HG02884 (cell line): ENCODE measurements around the gene ANO6.
A peak's percentile ranks its signal among the peaks of the same experiment; 100 is the strongest.
"Not testable (repeated sequence)": the region's sequence is repeated elsewhere in the genome, so short reads cannot be mapped to it uniquely, and the experiment has no call there.

ENCODE experiments used
- ATAC-seq: cut with Tn5 transposase; IDR thresholded peaks from one replicate; pipeline ENCODE4 v1.9.1; 2021; ENCODE audit warnings: mild to moderate bottlenecking, moderate library complexity; ENCODE audit not compliant: unreplicated experiment

Gene ANO6

DNA sequence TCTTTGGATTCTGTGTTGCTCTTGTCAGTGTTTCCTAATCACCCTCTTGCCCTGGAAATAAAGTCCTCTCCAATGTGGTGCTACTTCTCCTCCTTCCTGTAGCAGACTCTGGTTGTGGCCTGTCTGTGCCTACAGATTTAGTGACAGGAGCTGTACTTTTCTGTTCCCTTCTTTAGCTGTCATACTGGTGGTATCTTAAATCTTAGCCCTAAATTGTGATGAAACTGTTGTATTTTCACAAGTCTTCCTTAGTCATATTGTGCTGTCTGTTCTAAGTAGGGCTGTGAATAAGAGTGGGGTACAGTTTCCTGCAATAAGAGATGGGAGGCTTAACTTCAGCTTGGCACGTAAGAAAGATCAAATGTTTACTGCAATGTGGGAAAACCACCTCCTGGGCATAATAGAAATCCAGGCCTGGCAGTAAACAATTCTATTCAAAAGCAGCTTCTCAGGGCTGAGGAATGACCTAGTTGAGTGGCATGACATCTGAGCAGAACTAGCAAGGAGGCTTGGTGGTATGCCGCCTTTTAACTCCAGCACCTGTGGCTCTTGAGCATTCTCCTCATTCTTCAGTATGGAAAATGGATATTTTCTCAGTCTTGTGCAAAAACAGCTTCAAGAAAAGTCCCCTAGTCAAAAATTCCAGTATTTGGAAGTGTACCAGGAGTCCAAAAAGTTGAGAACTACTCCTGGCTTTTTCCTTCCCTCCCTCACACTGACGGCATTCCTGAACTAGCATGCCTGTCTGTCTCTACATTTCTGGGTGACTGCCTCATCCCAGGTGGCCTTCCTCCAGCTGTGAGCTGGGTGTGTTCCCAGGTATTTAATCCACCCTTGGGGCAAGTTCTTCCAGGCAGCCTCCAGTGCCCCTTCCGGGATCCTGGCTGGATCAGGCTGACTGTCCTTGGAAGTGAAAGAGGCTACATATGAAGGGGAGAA, 19.5 kb downstream of the ANO6 start:
- peak; percentile 40 for ATAC-seq

DNA sequence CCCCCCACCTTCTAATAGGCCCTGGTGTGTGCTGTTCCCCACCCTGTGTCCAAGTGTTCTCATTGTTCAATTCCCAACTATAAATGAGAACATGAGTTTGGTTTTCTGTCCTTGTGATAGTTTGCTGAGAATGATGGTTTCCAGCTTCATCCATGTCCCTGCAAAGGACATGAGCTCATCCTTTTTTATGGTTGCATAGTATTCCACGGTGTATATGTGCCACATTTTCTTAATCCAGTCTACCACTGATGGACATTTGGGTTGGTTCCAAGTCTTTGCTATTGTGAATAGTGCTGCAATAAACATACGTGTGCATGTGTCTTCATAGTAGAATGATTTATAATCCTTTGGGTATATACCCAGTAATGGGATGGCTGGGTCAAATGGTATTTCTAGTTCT, 20.5 kb downstream of the ANO6 start:
- not testable (repeated sequence) for ATAC-seq

DNA sequence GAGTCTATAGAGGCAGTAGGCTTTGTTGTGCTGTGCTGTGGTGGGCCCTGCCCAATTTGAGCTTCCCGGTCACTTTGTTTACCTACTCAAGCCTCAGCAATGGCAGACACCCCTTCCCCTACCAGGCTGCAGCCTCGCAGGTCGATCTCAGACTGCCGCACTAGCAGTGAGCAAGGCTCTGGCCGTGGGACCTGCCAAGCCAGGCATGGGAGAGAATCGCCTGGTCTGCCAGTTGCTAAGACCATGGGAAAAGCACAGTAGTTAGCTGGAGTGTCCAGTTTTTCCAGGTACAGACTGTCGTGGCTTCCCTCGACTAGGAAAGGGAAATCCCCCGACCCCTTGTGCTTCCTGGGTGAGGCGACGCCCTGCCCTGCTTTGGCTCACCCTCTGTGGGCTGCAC, 26.3 kb downstream of the ANO6 start:
- ATAC-seq, result no peak

DNA sequence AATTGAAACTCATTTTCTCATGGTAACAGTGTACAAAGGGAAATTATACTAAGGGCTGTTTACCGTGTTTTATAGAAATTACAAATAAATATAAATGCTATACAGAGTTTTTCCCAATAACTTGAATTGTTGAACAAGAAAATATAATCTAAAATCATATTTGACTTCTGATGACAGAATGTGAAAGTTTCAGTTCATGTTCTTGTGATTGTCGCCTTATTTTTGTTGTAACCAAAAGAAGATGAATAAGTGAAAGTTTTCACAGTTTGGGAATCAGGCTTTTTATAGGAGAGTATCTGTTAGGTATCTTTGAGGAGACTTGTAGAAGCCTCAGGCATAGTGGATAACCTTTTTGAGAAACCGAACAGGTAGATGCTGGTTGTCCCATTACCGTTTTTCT, 28.1 kb downstream of the ANO6 start:
- ATAC-seq, result no peak

DNA sequence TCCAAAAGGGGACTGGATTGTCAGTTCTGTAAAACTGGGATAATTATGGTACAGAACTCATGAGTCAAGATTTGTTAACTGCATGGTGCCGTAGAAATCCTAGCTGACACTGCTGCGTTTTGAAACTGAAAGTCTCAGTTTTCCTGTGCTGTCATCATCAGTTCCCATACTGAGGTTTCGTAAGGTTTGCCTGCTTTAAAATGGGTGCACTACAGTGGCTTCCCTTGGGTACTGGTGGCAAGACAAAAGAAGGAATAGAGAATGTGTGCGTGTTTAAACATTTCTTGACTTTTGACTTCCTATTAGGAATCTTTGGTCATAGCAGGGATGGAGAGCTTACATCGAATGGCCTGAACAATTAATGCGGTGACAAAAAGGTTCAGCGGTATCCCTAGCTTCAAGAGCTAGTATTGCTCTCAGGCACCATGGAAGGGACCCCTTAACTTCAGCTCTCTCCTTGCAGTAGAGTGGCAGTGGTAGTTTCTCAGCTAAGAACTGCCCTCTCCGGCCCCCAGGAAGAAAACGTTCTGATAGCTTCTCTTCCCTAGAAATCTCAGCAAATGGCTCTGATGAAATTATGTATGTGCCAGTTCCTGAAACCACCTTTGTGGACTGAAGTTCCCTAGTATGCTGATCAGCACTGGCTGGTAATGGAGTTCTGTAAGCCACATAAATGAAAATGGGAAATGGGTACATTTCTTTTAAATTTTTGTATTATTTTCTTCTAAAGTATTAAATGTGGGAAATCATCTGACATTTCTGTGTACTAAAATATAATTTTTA, 28.9 kb downstream of the ANO6 start:
- peak; percentile 86 for ATAC-seq

DNA sequence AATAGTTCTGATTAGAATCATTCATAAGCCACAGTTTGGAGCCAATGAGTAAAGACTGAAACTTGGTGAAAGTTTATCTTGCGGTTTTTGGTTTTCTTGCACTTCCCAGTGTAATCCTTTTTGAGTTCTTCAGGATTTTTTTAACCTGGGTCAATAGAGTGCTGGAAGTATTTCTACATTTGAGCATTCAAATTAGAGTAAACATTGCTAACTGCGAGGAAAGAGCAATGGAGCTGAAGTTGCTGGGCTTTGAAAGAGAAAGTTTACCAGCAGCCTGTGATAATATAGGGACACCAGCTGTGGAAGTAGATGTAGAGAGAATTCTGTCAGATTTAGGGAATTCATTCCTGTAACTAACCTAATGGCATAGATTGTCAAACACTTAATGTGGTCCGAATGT, 30.3 kb downstream of the ANO6 start:
- ATAC-seq, result no peak

DNA sequence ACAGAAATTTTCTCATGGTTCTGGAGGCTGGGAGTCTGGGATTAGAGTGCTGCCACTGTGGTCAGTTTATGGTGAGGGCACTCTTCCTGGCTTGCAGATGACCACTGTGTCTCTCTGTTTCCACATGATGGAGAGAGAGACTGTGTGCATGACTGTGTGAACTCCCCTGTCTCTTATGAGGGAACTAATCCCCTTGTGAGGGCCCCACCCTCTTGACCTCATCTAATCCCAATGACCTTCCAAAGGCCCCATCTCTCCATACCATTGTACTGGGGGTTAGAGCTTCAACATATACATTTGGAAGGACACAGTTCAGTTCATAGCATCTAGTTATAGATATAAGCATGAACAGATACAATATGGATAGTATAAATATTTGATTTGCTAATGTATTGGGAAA, 31.7 kb downstream of the ANO6 start:
- ATAC-seq, result no peak

DNA sequence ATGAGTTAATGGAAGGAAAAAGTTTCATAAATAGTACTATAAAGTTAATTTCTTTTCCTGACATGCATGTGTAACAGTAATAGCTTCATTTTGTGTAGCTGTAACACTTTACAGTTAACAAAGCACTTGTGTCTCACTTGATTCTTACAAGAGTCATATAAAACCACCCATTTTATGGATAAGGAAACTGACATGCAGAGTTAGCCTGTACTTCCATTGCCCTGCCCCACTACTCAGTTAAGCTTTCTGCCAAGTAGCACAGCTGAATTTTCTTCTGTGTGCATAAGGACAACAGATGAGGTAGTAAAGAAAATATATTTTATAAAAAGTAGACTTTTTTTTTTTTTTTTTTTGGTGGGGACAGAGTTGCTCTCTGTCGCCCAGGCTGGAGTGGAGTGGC, 32.2 kb downstream of the ANO6 start:
- ATAC-seq, result no peak

DNA sequence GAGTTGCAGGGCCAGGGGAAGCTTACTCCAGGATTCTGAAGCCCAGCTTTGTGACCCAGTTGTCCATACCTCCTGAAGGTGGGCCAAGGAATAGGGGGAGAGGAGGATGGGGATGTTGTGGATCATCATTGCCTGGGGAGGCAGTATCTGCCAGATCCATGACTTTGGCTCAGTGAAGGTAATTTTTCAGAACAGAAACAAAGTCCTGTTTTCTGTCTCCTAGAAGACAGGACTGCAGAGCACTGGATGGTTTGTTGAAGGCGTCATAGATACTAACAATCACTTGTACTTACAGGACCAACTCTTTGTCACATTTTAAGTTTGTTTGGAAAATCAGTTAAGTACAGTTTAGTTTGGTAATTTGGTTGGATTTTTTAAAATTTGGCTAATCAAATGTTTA, 38.4 kb downstream of the ANO6 start:
- no peak for ATAC-seq

DNA sequence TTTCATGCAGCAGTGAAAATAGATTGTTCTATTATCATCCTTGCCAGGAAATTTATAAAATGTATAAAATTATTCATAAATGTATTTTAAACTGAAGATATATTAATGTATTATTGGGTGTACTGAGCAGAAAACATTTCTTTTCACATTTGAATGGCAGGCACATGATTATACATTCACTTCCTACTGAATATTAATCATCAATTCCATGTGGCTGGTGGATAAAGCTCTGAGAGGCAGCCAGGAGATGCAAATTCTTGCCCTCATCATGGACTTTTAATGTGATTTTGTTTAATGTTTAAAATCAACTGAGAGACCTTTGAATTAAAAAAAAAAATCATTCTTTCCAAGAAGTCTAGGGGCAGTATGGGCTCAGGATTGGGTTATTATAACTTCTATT, 40.8 kb downstream of the ANO6 start:
- ATAC-seq, result no peak

DNA sequence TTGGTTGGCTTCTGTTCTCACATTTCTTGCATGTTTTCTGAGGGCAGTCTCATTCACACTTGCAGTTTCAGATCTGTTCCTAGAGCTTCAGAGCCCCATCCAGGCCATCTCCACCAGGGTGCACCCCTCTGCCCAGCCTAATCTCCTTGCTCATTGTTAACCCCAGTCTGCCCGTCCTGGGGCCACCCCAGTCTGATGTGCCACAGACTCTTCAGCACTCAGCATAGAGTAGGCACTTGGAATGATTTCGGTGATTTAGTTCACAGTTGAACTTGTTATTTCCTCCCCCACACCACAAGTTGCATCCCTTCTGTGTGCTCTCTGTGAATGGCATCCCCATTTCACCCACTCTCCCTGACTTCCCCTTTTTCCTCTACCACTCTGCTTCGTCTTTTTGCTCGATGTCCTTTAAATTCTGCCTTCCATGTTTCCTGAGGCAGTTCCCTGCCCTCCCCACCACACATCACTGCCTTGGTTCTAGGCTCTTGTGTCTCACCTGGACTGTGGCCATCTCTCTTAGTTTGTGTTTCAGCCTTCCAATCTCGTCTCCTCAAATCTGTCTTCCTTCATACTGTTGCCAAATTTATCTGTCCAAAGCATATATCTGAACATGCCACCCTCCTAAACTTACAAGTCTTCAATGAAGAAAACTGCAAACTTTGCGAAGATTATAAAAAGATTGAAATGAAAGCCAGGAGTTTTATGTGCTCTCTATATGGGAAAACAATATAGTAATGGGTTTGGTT, 41.5 kb downstream of the ANO6 start:
- peak; percentile 77 for ATAC-seq

DNA sequence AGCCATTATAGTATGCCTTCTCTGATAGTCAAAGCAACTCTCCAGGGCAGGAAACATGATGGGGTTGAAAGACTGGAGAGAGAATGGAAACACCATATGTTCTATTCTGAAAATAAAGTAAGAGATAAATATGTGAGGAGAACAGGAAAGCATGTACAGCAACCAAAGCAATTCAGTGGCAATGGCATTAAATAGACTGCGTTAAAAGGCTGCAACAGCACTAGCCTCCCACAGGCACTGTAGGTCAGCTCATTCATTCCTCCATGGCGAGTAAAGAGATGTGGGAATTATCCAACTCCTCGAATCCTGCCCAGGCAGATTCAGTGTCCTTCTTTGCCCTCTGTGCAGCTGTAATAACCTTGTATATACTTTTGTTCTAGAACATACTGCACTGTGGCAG, 43.8 kb downstream of the ANO6 start:
- ATAC-seq, result no peak

DNA sequence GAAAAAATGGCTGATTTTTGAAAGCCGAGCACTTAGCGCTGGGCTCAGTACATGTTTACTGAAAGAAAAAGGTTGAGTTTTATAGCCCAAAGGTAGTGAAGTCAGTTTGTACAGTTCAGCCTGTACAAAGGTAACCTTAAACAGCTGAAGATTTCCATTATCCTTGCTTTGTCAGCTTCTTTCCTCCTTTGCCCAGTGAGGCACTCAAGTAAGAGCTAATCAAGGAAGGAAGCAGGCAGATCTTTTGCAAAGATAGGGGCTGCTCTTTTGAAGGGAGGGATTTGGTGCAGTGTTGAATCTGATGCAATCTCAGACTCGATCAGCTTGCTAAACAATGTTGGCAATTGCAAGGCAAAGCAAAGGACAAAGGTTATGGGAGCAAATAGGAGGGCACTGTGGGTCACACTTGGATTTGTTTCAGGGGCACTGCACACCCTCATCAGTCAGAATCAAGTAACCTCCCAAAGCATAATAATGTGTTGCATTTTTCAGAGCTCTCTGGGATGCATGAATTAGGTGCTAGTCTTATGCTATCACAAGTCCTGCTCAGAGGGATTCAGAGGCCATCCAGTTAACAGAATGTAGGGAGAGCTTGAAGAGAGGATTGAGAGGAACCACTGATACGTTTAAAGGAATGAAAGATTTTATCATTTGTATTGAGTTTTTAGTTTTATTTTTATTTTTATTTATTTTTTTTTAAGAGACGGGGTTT, 44.4 kb downstream of the ANO6 start:
- no peak for ATAC-seq

DNA sequence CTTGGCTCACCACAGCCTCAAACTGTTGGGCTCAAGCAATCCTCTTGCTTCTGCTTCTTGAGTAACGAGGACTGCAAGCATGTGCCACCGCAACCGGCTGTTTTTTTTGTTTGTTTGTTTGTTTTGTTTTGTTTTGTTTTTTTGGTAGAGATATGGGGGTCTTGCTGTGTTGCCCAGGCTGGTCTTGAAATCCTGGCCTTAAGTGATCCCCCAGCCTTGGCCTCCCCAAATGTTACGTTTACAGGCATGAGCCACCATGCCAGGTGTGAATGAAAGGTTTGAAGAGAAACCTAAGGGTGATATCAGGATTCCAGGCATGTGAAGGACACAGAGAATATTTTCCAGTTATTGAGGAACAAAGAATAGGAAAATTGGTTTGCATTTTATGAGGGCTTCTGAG, 45.0 kb downstream of the ANO6 start:
- ATAC-seq, result no peak

DNA sequence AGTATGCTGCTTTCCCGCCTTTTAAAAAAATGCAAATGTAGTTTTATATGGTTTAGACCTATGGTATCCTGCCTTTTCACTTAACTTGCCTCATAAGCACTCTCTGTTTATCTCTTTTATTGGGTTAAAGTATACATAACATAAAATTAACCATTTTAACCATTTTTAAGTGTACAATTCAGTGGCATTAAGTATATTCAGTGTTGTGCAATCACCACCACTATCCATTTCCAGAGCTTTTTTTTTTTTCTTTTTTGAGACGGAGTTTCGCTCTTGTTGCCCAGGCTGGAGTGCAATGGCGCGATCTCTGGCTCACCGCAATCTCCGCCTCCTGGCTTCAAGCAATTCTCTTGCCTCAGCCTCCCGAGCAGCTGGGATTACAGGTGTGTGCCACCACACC, 46.3 kb downstream of the ANO6 start:
- not testable (repeated sequence) for ATAC-seq

DNA sequence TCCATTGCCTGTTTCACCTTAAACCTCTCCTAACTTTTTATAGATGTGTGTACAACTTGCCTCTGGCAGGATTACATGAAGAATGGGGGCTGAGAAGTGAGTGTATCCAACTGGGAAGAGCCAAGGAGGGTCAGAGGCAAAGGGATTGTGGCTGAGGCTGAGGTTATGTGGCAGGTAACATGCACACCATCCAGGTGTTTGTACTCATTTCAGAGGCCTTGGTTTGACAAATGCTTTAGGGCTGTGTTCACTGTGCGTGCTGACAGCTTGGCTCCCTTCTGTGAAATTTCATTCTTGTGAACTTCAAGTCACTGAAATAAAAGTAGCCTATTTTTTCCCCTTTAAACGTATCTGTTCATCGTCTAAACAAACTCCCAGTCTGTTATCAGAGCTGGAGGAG, 47.7 kb downstream of the ANO6 start:
- no peak for ATAC-seq

DNA sequence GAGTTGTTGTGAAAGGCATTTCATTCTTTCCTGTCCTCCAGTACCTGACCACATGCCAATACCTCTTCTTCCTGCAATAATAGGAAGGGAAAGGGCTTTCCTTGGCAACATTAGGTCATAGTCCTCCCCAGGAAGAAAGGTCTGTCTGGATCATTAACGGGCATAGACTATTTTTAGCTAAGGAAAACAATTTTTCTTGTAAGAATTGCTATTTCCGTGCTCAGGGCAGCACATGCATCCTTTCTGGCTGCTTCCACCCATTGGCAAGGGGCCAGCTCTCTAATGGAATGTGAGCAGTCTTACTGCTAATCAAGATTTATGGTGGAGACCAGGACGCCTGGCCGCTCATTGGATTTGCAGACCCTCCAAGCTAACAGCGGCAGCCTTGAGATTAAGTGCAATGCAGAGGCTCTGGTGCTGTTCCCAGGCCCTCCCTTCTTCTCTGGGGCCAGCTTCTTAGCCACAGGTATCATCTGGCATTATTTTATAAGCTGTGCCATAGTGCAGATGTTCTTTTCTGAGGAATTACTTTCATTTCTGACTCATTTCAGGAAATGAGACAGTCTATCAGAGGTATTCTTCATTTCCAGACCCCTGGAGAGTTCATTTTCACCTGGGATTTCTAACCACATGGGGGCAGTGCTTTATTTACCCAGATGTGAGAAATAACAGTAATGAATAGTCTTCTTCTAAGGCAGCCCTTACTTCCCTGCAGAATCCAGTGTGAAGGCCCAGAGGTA, 52.9 kb downstream of the ANO6 start:
- ATAC-seq, result peak; percentile 89

DNA sequence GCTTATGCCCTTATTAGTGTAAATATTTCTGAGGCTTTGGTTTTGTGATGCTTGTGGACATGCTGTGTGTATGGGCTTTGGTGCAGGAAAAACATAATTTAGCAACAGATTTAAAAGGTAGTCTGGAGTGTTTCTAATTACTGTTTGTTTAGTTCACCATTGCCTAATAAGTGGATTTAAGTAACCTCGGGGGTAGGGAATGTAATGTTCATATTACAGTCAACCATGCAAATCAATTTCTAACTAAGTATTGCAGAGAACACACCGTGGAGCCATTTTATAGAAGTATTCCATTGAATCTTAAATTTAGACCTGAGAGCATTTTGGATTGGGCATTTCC, 53.5 kb downstream of the ANO6 start:
- ATAC-seq, result no peak

DNA sequence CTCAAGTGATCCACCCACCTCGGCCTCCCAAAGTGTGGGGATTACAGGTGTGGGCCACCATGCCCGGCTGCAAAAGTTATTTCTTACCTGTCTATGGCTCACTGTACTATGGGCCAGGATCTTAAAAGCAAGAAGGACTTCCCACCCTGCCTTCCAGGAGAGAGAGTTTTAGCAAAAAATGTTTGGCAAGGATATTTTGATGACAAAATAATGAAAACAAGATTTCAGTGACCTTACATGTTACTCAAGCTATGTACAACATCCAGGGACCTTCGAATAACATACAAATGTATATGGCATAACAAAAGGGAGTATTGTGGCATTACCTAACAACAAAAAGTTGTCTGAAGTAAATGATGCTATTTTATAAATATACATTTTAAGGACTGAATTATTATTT, 55.1 kb downstream of the ANO6 start:
- no peak for ATAC-seq

DNA sequence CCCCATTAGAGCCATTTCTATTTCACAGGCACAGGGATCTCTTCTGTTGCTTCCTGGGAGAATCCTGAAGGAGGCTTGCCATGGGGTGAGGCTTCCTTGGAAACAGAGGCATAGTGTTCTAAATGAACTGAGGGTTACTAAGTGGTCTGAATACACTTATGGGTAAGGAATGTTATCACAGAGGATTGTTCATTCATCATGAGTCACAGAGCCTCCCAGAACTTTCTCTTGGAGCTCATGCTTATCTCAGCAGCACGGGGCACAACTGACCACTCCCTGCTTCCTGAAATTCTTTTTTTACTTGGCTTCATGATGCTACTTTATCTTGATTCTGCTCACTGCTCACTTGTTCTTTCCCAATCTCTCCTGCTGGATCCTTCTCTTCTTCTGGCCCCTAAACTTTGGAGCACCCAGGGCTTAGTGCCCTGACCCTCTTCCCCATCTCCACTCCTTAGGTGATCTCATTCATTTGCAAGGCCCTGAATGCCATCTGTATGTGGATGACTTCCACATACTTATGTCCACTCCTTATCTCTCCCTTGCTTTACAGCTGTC, 57.9 kb downstream of the ANO6 start:
- no peak for ATAC-seq
